Mesothelial cell of epicardium (in vitro differentiated cells): ENCODE measurements around the gene ZCCHC14. TPM values are rescaled to one million over a fixed set of nuclear protein-coding genes. Genes with fewer than 3 reads are reported as not detected.

Experiments
- DNase-seq, 2 experiments: peaks; one replicate each; pipeline ENCODE4 v3.0.0; 2021; ENCODE audit warnings: low spot score in 2 of 2; ENCODE audit not compliant: unreplicated experiment in 2 of 2
- H3K27ac Mint-ChIP-seq: 2 replicates; pipeline ENCODE4 v1.8.0; 2021; ENCODE audit warnings: mixed read lengths
- H3K27me3 Mint-ChIP-seq: 2 replicates; pipeline ENCODE4 v1.8.0; 2021; ENCODE audit warnings: low read depth, mixed read lengths
- H3K36me3 Mint-ChIP-seq: 2 replicates; pipeline ENCODE4 v1.8.0; 2021; ENCODE audit warnings: mixed read lengths
- H3K4me1 Mint-ChIP-seq: 2 replicates; pipeline ENCODE4 v1.8.0; 2021; ENCODE audit warnings: mixed read lengths
- H3K4me3 Mint-ChIP-seq: 2 replicates; pipeline ENCODE4 v1.8.0; 2021; ENCODE audit warnings: mild to moderate bottlenecking, moderate library complexity, mixed read lengths
- H3K9me3 Mint-ChIP-seq: 2 replicates; pipeline ENCODE4 v1.8.0; 2021; ENCODE audit warnings: mixed read lengths
- total RNA-seq: library from RNA; stranded (reverse); gene quantifications from 3 replicates; pipeline ENCODE4 v1.2.1, GENCODE V29; 2021
- TF ChIP-seq, protein P1 (sequence below): fragments of 200-600 bp; sonication (generic); IDR thresholded peaks from one replicate; pipeline ENCODE4 v1.5.0; 2021; ENCODE audit warnings: antibody characterized with exemption; ENCODE audit not compliant: unreplicated experiment

The ZCCHC14 gene
- total RNA-seq, 1 donor from 2014 or later = 37.3 TPM

DNA sequence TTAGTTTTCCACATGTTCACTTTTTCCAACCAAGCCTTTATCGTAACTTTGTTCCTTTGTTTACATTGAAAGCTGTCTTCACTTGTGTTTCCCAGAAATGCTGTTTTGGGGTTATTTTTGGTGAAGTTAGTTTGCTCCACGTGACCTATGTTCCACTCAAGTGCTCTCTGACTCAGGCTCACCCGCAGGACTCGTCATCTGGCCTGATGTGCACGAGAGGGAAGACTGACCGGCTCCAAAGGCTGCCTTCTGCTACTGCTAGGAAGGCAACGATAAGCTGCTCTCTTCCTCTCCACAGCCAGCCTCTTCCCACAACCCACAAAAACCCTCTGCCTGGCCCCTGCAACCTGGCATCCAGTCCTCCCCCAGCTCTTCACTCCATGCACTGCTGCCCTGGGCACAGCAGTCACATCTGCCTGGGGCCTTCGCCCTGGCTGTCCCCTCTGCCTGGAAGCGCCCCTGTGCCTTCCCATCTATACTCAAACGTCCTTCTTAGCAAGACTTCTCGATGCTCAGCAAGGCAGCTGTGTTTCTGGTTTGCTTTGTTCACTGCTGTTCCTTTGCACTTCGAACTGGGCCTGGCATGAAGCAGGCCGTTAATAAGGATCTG lies 28.0 kb downstream of the ZCCHC14 start:
- no peaks in the 10 kb centered on the region for H3K27me3 Mint-ChIP-seq
- peaks cover 43% of the 10 kb centered on the region for H3K4me1 Mint-ChIP-seq
- no peaks in the 10 kb centered on the region for H3K9me3 Mint-ChIP-seq
- H3K4me3 Mint-ChIP-seq = no peak overlapping the region
- DNase-seq = no peak
- H3K27ac Mint-ChIP-seq = peak overlapping the region; percentile 88
- TF ChIP-seq, protein P1, sequence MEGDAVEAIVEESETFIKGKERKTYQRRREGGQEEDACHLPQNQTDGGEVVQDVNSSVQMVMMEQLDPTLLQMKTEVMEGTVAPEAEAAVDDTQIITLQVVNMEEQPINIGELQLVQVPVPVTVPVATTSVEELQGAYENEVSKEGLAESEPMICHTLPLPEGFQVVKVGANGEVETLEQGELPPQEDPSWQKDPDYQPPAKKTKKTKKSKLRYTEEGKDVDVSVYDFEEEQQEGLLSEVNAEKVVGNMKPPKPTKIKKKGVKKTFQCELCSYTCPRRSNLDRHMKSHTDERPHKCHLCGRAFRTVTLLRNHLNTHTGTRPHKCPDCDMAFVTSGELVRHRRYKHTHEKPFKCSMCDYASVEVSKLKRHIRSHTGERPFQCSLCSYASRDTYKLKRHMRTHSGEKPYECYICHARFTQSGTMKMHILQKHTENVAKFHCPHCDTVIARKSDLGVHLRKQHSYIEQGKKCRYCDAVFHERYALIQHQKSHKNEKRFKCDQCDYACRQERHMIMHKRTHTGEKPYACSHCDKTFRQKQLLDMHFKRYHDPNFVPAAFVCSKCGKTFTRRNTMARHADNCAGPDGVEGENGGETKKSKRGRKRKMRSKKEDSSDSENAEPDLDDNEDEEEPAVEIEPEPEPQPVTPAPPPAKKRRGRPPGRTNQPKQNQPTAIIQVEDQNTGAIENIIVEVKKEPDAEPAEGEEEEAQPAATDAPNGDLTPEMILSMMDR = no peak
- H3K36me3 Mint-ChIP-seq = peaks cover 2% of the 10 kb centered on the region

DNA sequence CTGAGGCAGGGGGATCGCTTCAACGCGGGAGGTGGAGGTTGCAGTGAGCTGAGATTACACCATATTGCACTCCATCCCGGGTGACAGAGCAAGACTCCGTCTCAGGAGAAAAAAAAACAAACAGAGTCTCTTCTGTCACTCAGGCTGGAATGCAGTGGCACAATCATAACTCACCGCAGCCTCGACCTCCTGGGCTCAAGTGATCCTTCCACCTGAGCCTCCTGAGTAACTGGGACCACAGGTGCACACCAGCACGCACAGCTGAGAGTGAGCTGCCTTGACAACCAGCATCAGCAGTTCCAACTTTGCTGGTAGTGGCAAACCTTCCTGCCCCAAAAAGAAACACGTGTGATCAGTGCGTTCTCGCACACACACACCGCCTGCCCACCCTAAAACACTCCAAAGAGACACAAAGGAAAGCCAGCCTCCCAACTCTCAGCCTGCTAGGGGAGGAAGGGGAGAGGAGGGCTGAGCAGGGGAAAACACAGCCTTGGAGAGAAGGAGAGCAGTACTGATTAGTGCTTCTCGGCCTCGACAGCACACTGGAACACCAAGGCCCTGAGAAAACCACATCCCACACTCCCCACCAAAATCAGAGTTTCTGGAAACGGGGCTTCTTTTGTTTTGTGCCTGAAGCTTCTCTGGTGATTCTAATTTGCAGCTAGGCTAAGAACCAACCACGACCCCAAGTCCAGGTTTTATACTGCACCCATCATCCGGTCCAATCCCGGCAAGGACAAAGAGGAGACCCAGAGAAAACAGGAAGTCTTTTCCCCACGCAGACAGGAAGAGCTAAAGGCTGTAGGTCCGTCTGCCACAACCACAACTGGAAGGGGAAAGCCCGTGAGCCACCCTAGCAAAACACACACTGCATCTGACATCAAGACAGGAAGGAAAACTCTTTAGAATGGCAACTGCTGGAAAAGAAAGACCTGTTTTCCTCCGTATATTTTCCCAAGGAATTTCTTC lies 28.8 kb downstream of the ZCCHC14 start:
- Mint-ChIP-seq H3K27me3 (no peaks in the 10 kb centered on the region), H3K4me3 (no peak overlapping the region), H3K27ac (peak overlapping the region; percentile 88), H3K36me3 (peaks cover 2% of the 10 kb centered on the region), H3K4me1 (peaks cover 43% of the 10 kb centered on the region), H3K9me3 (no peaks in the 10 kb centered on the region)
- TF ChIP-seq, protein P1 = no peak
- DNase-seq = no peak

DNA sequence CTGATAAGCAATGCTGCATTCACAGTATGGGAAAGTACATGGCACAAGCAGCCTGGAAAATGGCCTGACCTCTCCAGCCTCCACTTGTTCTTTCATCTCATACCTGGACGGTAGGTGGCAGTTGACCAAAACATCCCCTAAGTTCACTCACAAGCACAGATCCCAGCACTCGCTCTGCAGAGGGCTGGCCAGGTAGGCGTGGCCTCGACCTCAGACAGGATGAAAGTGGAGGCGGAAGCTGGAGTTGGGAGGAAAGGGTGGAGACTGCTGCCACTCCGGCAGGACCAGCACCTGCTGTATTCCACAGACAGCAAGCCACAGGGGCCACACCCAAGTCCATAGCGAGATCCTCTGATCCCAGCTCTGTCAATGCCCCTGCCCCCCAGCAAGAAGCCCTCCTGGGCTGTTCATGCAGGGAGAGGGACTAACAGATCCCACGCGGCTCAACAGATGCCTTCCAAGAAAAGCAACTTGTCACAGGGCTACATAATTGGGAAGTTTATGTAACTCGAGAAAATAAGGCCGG lies 31.3 kb downstream of the ZCCHC14 start:
- TF ChIP-seq, protein P1 = peak; percentile 38
- Mint-ChIP-seq H3K36me3 (peaks cover 9% of the 10 kb centered on the region), H3K27ac (peak overlapping the region; percentile 79), H3K4me1 (peaks cover 54% of the 10 kb centered on the region), H3K9me3 (no peaks in the 10 kb centered on the region), H3K4me3 (peak overlapping the region; percentile 34), H3K27me3 (no peaks in the 10 kb centered on the region)
- DNase-seq = peak; percentile 44 to 73

DNA sequence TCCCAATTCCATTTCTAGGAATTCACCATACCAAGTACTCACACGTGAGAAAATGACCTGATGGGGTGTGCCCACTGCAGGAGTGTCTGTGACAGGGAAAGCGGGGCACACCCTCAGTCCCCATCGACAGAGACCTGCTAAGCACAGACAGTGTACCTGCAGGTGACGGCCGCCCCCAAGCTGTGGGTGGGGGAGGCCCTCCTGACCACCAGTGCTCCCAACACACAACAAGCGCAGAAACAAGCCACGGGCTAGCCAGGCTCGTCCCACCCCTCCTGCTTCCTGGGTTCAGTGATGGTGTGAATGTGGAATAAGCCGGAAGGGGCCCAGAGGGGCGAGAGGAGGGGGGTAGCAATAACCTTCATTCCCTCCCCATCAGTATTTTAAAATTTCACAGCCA lies 31.9 kb downstream of the ZCCHC14 start:
- H3K27me3 Mint-ChIP-seq = no peaks in the 10 kb centered on the region
- DNase-seq = no peak
- H3K36me3 Mint-ChIP-seq = peaks cover 9% of the 10 kb centered on the region
- H3K27ac Mint-ChIP-seq = peak overlapping the region; percentile 56
- H3K4me3 Mint-ChIP-seq = no peak overlapping the region
- TF ChIP-seq, protein P1 = no peak
- no peaks in the 10 kb centered on the region for H3K9me3 Mint-ChIP-seq
- H3K4me1 Mint-ChIP-seq = peaks cover 48% of the 10 kb centered on the region

DNA sequence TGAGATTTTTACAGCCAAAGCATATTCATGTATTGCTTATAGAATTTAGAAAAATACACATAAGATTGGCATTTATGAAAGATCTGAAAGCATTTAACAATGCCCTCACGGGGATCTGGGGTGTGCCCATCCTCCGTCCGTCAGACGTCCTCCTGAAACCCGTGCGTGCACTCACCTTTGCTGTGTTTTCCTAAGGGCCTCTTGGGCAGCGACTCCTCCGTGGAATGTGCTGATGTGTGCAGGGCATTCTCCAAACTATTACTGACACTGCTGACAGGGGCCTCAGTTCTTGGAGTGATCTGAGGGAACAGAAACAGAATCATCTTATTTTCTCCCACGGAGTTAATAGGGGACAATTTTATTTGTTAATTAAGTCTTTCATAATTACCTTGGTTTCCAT lies 33.0 kb downstream of the ZCCHC14 start:
- DNase-seq = no peak
- Mint-ChIP-seq H3K27me3 (no peaks in the 10 kb centered on the region), H3K36me3 (peaks cover 9% of the 10 kb centered on the region), H3K27ac (peak overlapping the region; percentile 56), H3K9me3 (no peaks in the 10 kb centered on the region), H3K4me3 (no peak overlapping the region), H3K4me1 (peaks cover 38% of the 10 kb centered on the region)
- TF ChIP-seq, protein P1 = no peak
